ENCODE data around the gene CNTNAP2. TPM values are rescaled to one million over a fixed set of nuclear protein-coding genes. Genes with fewer than 3 reads are reported as not detected.

The CNTNAP2 gene
- total RNA-seq, 2 donors from 2014 or later = not detected

DNA sequence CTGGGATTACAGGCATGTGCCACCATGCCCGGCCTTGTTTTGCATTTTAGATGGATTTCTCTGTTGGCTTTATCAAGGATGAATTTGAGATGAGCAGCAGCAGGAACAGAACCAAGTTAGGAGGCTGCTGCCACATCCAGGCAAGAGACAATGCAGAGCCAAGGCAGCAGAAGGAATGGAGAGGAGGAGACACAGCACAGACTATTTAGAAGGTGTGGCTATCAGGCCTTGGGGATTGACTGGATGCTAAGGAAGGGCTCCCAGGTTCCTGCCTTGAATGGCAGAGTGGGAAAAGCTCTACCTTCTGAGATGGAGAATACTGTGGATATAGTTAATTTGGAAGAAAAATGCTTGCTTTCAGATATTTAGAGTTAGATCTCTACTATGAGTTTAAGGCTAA, 1989.3 kb downstream of the CNTNAP2 start:
- no peak overlapping the region for H3K27ac Mint-ChIP-seq
- peaks cover 3% of the 10 kb centered on the region for H3K9me3 Mint-ChIP-seq
- no peak for ATAC-seq (replicated peaks)
- H3K4me3 Mint-ChIP-seq = no peak overlapping the region
- no peaks in the 10 kb centered on the region for H3K4me1 Mint-ChIP-seq
- H3K36me3 Mint-ChIP-seq (ENCODE audit: low read depth) = no peaks in the 10 kb centered on the region
- peaks cover 25% of the 10 kb centered on the region for H3K27me3 Mint-ChIP-seq

DNA sequence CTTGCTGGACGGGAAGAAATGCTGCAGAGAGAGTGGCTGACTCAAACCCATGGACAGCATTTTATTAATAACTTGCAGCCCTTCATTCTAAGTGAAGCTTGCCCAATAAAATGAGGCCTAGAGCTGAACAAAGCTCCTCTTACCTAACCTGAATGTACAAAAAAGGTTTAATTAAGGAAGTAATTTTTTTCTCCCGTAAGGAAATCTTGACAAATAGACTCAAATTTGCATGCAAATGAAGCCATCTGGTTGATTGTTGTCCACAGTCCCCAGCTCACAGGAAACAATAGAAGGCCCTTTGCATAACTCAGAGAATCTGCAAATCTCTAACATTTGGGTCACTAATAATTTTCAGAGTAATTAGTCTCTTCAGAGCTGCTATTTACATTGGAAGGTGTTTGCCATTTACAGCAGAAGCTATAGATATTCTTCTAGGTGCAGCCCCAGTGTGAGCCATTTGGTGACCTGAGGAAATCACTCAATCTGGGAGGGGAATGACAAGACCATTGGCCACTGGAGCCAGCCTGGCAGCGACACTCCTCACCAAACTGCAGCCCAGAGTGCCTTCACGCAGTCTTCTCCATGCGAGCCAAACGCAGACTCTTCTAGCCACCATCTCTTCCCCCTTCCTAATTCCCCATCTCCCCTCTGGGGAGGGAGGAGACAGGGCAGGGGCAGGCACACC, 1991.0 kb downstream of the CNTNAP2 start:
- no peak for ATAC-seq (replicated peaks)
- H3K36me3 Mint-ChIP-seq (ENCODE audit: low read depth) = no peaks in the 10 kb centered on the region
- H3K9me3 Mint-ChIP-seq = no peaks in the 10 kb centered on the region

DNA sequence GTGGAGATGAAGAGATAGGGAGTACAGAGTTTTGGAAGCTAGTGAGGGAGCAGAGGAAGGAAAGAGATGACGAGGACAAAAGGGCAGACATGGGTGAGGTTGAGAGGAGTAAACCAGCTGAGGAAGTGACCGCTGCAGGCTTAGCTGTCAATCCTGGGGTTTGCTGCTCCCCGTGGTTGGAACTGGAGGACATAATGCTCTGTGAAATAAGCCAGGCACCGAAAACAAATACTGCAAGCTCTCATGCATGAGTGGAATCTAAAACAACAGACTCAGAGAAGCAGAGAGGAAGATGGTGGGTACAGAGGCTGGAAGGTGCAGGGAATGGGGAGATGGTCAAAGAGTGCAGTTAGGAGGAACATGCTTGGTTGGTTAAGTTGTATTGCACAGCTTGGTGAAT, 1991.8 kb downstream of the CNTNAP2 start:
- Mint-ChIP-seq H3K4me3 (no peak overlapping the region), H3K9me3 (no peaks in the 10 kb centered on the region), H3K36me3 (ENCODE audit: low read depth) (no peaks in the 10 kb centered on the region), H3K4me1 (no peaks in the 10 kb centered on the region), H3K27me3 (peaks cover 34% of the 10 kb centered on the region), H3K27ac (no peak overlapping the region)
- no peak for ATAC-seq (replicated peaks)

More for the DNA sequence above, 1991.0 kb downstream of the CNTNAP2 start:
- H3K27me3 Mint-ChIP-seq = peaks cover 34% of the 10 kb centered on the region
- H3K27ac Mint-ChIP-seq = no peak overlapping the region
- no peak overlapping the region for H3K4me3 Mint-ChIP-seq
- H3K4me1 Mint-ChIP-seq = no peaks in the 10 kb centered on the region

DNA sequence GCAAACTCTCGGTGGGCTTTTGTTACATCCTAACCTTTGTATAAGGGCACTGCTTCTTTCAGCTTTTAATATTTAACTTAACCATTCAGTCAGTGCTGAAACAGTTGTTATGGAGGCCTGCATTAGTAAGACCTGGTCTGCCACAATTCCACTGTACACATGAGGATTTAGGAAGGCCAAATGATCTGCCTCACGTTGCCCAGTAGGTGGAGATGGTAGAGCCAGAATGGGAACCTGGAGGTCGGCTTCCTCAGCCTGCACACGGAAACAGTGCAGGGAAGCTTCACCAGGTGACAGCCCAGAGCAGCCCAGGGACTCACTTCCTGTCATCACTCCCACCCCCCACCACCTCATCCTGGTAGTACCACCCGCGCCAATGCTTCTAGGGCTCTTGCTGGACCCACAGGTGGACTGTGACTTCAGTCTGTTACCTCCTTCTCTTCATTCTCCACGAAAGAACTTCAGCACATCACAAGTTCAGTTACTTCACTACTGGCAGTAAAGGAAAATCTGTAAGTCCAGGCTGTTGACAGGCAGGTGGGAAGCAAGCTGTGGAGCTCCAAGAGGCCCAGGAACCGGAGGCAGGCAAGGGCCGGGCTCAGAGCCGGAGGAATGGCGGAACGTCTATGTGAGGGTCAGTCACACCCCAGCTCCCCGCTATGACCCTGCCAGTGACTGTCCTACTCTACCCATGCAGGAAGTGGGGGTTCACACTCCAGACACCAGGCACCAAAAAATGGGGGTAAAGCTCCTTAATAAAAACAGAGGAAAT, 1993.7 kb downstream of the CNTNAP2 start:
- H3K36me3 Mint-ChIP-seq (ENCODE audit: low read depth) = no peaks in the 10 kb centered on the region
- ATAC-seq (replicated peaks) = no peak

DNA sequence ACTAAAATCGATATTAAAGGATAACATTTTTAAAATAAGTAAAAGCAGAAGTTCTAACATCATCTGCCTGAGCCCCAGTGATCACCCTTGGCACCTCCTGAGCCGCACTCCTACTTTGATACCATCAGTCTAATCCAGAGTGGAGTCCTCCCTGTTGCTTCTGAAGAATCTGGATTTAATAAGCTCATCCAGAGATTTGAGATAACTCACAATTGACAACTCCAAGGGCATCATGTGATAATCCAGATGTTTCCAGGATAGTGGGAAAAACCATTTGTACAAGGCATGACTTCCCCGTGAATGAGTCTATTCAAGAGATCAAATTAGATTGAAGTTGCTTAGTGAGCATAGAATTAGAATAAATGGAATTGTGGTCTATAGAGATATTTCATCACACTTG, 1998.2 kb downstream of the CNTNAP2 start:
- Mint-ChIP-seq H3K27ac (no peak overlapping the region), H3K9me3 (no peaks in the 10 kb centered on the region), H3K4me1 (no peaks in the 10 kb centered on the region), H3K27me3 (peaks cover 18% of the 10 kb centered on the region), H3K4me3 (no peak overlapping the region), H3K36me3 (ENCODE audit: low read depth) (no peaks in the 10 kb centered on the region)
- ATAC-seq (replicated peaks) = no peak

More for the DNA sequence above, 1993.7 kb downstream of the CNTNAP2 start:
- Mint-ChIP-seq H3K27me3 (peaks cover 27% of the 10 kb centered on the region), H3K9me3 (no peaks in the 10 kb centered on the region), H3K27ac (no peak overlapping the region), H3K4me1 (no peaks in the 10 kb centered on the region), H3K4me3 (no peak overlapping the region)

DNA sequence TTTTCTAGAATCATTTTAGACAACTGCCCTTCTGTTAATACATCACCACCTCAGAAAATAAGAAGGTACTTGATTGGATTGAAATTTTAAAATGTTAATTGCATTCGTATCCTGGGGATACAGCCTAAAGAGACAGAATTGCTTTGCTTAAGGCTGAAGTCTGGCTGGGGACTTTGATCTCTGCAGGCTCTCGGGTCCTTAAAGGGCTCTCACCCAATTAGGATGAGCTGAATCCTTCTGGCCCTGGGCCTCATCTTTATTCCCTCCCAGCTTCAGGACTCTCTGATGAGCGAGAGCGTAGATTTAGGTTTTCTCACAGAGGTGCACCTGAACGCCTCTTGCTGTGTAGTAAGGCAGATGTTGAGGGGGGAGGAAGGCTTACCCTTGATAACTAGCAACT, 1998.7 kb downstream of the CNTNAP2 start:
- no peak for ATAC-seq (replicated peaks)
- Mint-ChIP-seq H3K27ac (no peak overlapping the region), H3K9me3 (no peaks in the 10 kb centered on the region), H3K4me1 (no peaks in the 10 kb centered on the region), H3K36me3 (ENCODE audit: low read depth) (no peaks in the 10 kb centered on the region), H3K27me3 (peaks cover 18% of the 10 kb centered on the region), H3K4me3 (no peak overlapping the region)

DNA sequence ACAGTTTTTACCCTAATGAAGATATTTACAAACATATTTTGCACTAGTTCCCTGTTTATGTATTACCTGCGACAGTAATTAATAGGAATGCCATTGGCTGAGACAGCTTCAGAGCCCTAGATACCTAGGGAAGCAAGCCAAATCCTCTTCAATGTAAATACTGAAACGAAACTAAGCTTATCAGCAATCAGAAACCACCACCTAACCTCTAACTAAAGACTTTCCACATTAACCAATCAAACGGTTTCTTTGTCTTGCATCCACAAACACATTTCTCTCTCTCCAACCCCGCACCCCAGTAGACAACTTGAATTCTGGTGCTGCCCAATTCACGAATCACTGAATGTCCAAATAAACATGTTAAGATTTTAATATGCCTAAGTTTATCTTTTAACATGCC, 1999.6 kb downstream of the CNTNAP2 start:
- H3K9me3 Mint-ChIP-seq = no peaks in the 10 kb centered on the region
- no peaks in the 10 kb centered on the region for H3K36me3 Mint-ChIP-seq (ENCODE audit: low read depth)
- no peak for ATAC-seq (replicated peaks)
- no peaks in the 10 kb centered on the region for H3K4me1 Mint-ChIP-seq
- no peak overlapping the region for H3K27ac Mint-ChIP-seq
- H3K27me3 Mint-ChIP-seq = peaks cover 10% of the 10 kb centered on the region
- no peak overlapping the region for H3K4me3 Mint-ChIP-seq

DNA sequence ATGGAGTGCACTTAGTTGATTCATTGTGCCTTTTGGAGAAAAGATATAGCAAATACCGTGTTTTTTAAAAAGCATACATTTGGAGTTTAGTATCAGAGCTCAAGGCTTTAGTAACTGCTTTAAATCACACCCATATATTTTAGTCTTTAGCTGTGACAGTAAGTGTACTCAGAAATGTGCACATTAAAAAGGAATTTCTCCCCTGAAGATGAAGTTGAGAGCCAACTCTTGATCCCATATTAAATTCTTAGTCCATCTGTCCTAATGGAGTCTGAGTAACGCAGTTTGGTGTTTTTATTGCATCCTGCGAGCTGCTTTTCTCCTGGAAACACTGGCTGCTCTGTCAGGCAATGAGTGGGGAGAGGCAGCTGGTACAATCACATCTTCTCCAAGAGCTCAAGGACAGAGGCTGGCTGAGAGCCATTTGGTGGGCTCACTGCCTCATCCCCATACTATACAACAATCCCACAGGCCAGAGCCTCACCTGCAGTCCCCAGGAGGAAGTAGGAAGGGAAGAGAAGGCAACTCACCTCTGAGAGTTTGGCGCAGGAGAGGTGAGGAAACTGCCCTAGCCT, 2000.3 kb downstream of the CNTNAP2 start:
- no peak for ATAC-seq (replicated peaks)
- no peaks in the 10 kb centered on the region for H3K4me1 Mint-ChIP-seq
- H3K4me3 Mint-ChIP-seq = no peak overlapping the region
- no peaks in the 10 kb centered on the region for H3K36me3 Mint-ChIP-seq (ENCODE audit: low read depth)
- peaks cover 10% of the 10 kb centered on the region for H3K27me3 Mint-ChIP-seq
- no peak overlapping the region for H3K27ac Mint-ChIP-seq
- H3K9me3 Mint-ChIP-seq = no peaks in the 10 kb centered on the region

DNA sequence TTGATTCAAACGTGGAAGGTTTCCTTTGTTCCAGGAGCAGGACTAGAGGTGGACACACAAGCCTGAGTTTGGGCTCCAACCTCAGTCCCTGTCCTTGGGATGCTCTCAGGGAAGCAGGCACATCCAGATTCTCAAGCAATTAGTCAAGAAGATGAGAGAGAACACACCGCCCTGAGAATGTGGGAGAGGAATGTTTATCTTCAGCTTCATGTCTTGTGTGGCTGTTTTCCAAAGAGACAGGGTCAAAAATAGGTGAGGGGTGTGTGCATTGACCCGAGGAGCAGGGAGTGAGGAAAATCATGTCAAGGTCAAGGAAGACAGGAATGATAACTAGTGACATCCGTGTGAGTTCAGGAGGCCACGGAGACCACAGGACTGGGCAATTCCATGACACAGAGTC, 2001.8 kb downstream of the CNTNAP2 start:
- Mint-ChIP-seq H3K27ac (no peak overlapping the region), H3K4me3 (no peak overlapping the region), H3K4me1 (no peaks in the 10 kb centered on the region), H3K9me3 (no peaks in the 10 kb centered on the region), H3K27me3 (peaks cover 9% of the 10 kb centered on the region), H3K36me3 (ENCODE audit: low read depth) (no peaks in the 10 kb centered on the region)
- ATAC-seq (replicated peaks) = no peak

DNA sequence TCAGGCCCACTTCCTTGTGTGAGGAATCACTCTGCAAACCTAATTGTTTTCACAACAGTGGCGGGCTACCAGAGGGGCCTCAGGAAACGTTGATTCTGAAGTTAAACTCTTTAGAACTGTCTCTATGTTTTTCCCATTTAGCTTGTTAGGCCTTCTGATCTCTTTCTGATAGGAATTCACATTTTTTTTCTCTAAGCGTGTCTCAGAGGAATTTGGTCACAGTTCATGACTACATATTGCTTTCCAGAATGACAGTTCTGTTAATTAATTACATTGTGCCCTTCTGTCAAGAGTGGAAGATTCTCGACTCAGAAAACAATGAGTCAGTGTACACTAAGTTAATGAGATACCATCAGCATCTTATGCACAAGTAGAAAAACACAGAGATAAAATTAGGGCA, 2004.8 kb downstream of the CNTNAP2 start:
- no peak overlapping the region for H3K4me3 Mint-ChIP-seq
- no peak for ATAC-seq (replicated peaks)
- peaks cover 6% of the 10 kb centered on the region for H3K9me3 Mint-ChIP-seq
- H3K36me3 Mint-ChIP-seq (ENCODE audit: low read depth) = no peaks in the 10 kb centered on the region
- no peaks in the 10 kb centered on the region for H3K4me1 Mint-ChIP-seq
- H3K27ac Mint-ChIP-seq = no peak overlapping the region
- H3K27me3 Mint-ChIP-seq = peaks cover 8% of the 10 kb centered on the region

DNA sequence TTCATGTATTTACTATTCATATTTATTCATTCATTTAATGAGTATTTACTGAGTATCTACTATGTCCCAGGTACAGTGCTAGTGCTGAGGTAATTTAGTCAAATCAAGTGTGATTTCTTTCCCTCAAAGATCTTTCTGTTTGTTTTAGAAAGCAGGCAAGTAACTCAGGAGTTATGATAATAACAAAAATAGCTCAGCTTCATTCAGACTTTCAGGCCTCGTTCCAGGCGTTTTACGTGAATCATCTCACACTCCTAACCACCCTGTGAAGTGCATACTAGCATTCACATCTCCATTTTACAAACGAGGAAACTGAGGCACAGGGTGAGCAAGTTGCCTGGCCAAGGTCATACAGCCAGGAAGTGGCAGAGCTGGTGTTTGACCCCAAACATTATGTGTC, 2005.2 kb downstream of the CNTNAP2 start:
- no peak for ATAC-seq (replicated peaks)
- Mint-ChIP-seq H3K27me3 (peaks cover 7% of the 10 kb centered on the region), H3K4me3 (no peak overlapping the region)

DNA sequence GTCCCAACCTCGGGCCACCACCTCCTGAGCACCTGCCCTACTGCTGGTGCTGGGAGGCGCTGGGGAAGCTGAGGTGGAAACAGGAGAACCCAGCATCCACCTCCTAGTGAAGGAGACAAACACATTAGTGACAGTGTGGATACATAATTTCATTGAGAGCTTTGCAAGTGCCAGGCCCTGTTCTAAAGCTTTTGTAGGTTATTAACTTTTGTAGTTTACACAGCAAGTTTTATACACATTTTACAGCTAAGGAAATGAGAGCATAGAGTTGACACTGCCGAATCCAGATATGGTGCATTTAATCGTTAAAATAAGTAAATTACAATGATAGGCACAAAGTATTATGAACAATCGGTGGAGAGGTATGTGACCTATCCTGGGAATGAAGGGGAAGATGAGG, 2007.9 kb downstream of the CNTNAP2 start:
- Mint-ChIP-seq H3K27ac (no peak overlapping the region), H3K4me3 (no peak overlapping the region), H3K27me3 (peaks cover 7% of the 10 kb centered on the region), H3K4me1 (no peaks in the 10 kb centered on the region), H3K9me3 (peaks cover 8% of the 10 kb centered on the region), H3K36me3 (ENCODE audit: low read depth) (no peaks in the 10 kb centered on the region)
- ATAC-seq (replicated peaks) = no peak

More for the DNA sequence above, 2005.2 kb downstream of the CNTNAP2 start:
- peaks cover 8% of the 10 kb centered on the region for H3K9me3 Mint-ChIP-seq
- no peak overlapping the region for H3K27ac Mint-ChIP-seq
- H3K36me3 Mint-ChIP-seq (ENCODE audit: low read depth) = no peaks in the 10 kb centered on the region
- H3K4me1 Mint-ChIP-seq = no peaks in the 10 kb centered on the region

DNA sequence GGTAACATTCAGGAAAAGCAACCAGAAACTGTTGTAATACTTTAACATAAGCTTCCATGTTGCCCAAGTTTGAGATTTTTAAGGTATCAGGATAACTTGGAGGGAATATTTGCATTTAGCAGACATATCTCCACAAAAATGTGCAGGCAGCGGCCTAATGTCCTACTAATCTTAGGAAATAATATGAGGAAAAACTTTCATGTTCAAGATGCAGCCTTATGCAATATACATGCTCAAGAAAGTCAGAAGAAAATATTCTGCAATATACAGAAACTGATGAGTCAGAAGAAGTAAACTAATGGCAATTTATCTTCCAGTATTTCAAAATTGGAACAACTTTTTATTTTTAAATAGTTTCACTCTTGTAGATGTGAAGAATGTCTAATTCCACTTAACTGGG, 2010.8 kb downstream of the CNTNAP2 start:
- H3K4me1 Mint-ChIP-seq = no peaks in the 10 kb centered on the region
- peaks cover 8% of the 10 kb centered on the region for H3K9me3 Mint-ChIP-seq
- H3K4me3 Mint-ChIP-seq = no peak overlapping the region
- no peak overlapping the region for H3K27ac Mint-ChIP-seq
- peaks cover 9% of the 10 kb centered on the region for H3K27me3 Mint-ChIP-seq
- H3K36me3 Mint-ChIP-seq (ENCODE audit: low read depth) = no peaks in the 10 kb centered on the region
- no peak for ATAC-seq (replicated peaks)

DNA sequence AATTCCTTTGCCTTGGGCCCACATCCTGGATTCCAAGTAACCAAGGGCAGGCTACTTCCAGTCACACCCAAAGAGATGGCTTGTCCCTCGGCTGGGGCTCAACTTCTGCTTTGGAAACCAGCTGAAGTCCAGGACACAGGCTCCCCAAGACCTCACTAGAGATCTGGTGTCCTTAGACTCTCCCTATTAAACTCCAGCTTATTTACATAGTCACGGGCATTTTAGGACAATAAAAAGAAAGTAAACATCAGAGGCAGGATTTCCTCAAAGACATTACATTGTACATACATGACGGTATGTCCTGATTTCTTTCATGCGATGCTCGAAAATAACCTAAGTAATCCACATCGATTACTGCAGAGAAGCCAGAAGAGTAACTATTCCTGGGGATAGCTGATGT, 2012.4 kb downstream of the CNTNAP2 start:
- no peaks in the 10 kb centered on the region for H3K4me1 Mint-ChIP-seq
- no peak for ATAC-seq (replicated peaks)
- H3K9me3 Mint-ChIP-seq = peaks cover 6% of the 10 kb centered on the region
- H3K27ac Mint-ChIP-seq = no peak overlapping the region
- no peaks in the 10 kb centered on the region for H3K36me3 Mint-ChIP-seq (ENCODE audit: low read depth)
- H3K27me3 Mint-ChIP-seq = peaks cover 9% of the 10 kb centered on the region
- H3K4me3 Mint-ChIP-seq = no peak overlapping the region

DNA sequence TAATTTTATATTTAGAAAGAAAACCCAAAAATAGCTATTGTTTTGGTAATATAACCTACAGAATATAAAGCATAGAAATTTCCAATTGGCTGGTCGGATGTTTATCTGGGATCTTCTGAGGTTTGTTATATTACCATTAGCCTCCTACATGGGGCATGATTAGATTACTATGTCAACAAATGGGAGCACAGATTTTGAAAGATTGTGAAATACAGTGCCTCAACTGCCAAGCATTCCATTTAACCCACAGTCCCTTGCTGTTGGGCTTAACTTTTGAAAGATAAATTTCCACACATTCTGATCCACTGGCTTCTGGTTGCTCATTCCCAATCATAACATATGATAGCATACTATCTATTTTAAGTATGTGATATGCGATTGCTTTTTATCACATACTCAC, 2018.5 kb downstream of the CNTNAP2 start:
- H3K4me1 Mint-ChIP-seq = no peaks in the 10 kb centered on the region
- no peak overlapping the region for H3K27ac Mint-ChIP-seq
- no peaks in the 10 kb centered on the region for H3K36me3 Mint-ChIP-seq (ENCODE audit: low read depth)
- H3K9me3 Mint-ChIP-seq = peaks cover 5% of the 10 kb centered on the region
- no peak overlapping the region for H3K4me3 Mint-ChIP-seq
- peaks cover 6% of the 10 kb centered on the region for H3K27me3 Mint-ChIP-seq
- no peak for ATAC-seq (replicated peaks)

Measured in activated T-helper 17 cell treated with anti-CD3 and anti-CD28 coated beads, Interleukin-2, amount 50 U/mL, for 72 hours (primary cell).